Activated CD4-positive, alpha-beta T cell treated with anti-CD3 and anti-CD28 coated beads, Interleukin-2, amount 10 ng/mL, durations not matched to agents 7 days and 5 days (primary cell): ENCODE measurements around the gene TBC1D30. TPM values are rescaled to one million over a fixed set of nuclear protein-coding genes. Genes with fewer than 3 reads are reported as not detected.

Experiments used
- CTCF ChIA-PET: fragments of 350-600 bp; sonication (Branson Sonifier 250); formaldehyde crosslinking; loops from one replicate; lab custom pipeline; 2021; ENCODE audit warnings: antibody characterized with exemption; lab: Charles Lee
- POLR2A ChIA-PET: fragments of 350-600 bp; sonication (Branson Sonifier 250); formaldehyde crosslinking; loops from one replicate; lab custom pipeline; 2021; ENCODE audit warnings: antibody characterized with exemption; lab: Charles Lee
- DNase-seq: peaks from one replicate; pipeline ENCODE4 v3.0.0-alpha.2; 2020
- H3K27ac Mint-ChIP-seq: one replicate; pipeline ENCODE4 v1.8.0; 2021; ENCODE audit warnings: mild to moderate bottlenecking, moderate library complexity, mixed read lengths
- H3K27me3 Mint-ChIP-seq: one replicate; pipeline ENCODE4 v1.8.0; 2021; ENCODE audit warnings: mixed read lengths
- H3K36me3 Mint-ChIP-seq: one replicate; pipeline ENCODE4 v1.8.0; 2021; ENCODE audit warnings: low read depth, mixed read lengths
- H3K4me1 Mint-ChIP-seq: one replicate; pipeline ENCODE4 v1.8.0; 2021; ENCODE audit warnings: mixed read lengths
- H3K4me3 Mint-ChIP-seq: one replicate; pipeline ENCODE4 v1.8.0; 2021; ENCODE audit warnings: mild to moderate bottlenecking, moderate library complexity, mixed read lengths
- H3K9me3 Mint-ChIP-seq: one replicate; pipeline ENCODE4 v1.8.0; 2021; ENCODE audit warnings: mixed read lengths
- total RNA-seq, 2 experiments: library from RNA; stranded (reverse); gene quantifications; one replicate each; pipeline ENCODE4 v1.2.3, GENCODE V29; 2021

Gene TBC1D30
- total RNA-seq, 2 experiments from 2014 or later: 0.19 to 0.20 TPM

GRCh38 chr12:64810831-64811230, 13.6 kb upstream of the TBC1D30 start:
- POLR2A ChIA-PET: no interaction called here
- DNase-seq: no peak
- H3K9me3 Mint-ChIP-seq: no peaks in the 10 kb centered on the region
- peaks cover 41% of the 10 kb centered on the region for H3K27me3 Mint-ChIP-seq
- CTCF ChIA-PET: no interaction called here
- H3K4me3 Mint-ChIP-seq: no peak overlapping the region
- no peak overlapping the region for H3K27ac Mint-ChIP-seq
- H3K4me1 Mint-ChIP-seq: peaks cover 2% of the 10 kb centered on the region
- no peaks in the 10 kb centered on the region for H3K36me3 Mint-ChIP-seq

- no peak for DNase-seq
- ChIA-PET POLR2A (no interaction called here), CTCF (interaction anchor here (0.7 kb wide), 1 partner anchor 317 kb away, joined by 3 read pairs; no protein-coding TSS in a partner anchor)
- no peaks in the 10 kb centered on the region for H3K4me1 Mint-ChIP-seq
- no peak overlapping the region for H3K27ac Mint-ChIP-seq
- H3K4me3 Mint-ChIP-seq: no peak overlapping the region
- H3K27me3 Mint-ChIP-seq: peaks cover 26% of the 10 kb centered on the region
- no peaks in the 10 kb centered on the region for H3K36me3 Mint-ChIP-seq
- no peaks in the 10 kb centered on the region for H3K9me3 Mint-ChIP-seq
Observed at GRCh38 chr12:64813723-64814122, 10.7 kb upstream of the TBC1D30 start.

- DNase-seq: no peak
- H3K27me3 Mint-ChIP-seq: peaks cover 22% of the 10 kb centered on the region
- H3K36me3 Mint-ChIP-seq: no peaks in the 10 kb centered on the region
- POLR2A ChIA-PET: no interaction called here
- H3K4me3 Mint-ChIP-seq: no peak overlapping the region
- CTCF ChIA-PET: interaction anchor here (0.7 kb wide), 1 partner anchor 316 kb away, joined by 3 read pairs; no protein-coding TSS in a partner anchor
- H3K27ac Mint-ChIP-seq: no peak overlapping the region
- H3K9me3 Mint-ChIP-seq: no peaks in the 10 kb centered on the region
- H3K4me1 Mint-ChIP-seq: no peaks in the 10 kb centered on the region
Observed at GRCh38 chr12:64814432-64814831, 10.0 kb upstream of the TBC1D30 start.

- H3K27ac Mint-ChIP-seq: no peak overlapping the region
- ChIA-PET CTCF (no interaction called here), POLR2A (no interaction called here)
- no peak for DNase-seq
- no peaks in the 10 kb centered on the region for H3K36me3 Mint-ChIP-seq
- H3K4me3 Mint-ChIP-seq: no peak overlapping the region
- peaks cover 3% of the 10 kb centered on the region for H3K4me1 Mint-ChIP-seq
- peaks cover 24% of the 10 kb centered on the region for H3K27me3 Mint-ChIP-seq
- no peaks in the 10 kb centered on the region for H3K9me3 Mint-ChIP-seq
Observed at GRCh38 chr12:64819816-64820402, 4.5 kb upstream of the TBC1D30 start.

GRCh38 chr12:64820593-64820992, 3.9 kb upstream of the TBC1D30 start:
- ChIA-PET CTCF (no interaction called here), POLR2A (no interaction called here)
- no peak overlapping the region for H3K4me3 Mint-ChIP-seq
- no peak for DNase-seq
- no peak overlapping the region for H3K27ac Mint-ChIP-seq
- H3K9me3 Mint-ChIP-seq: no peaks in the 10 kb centered on the region
- H3K36me3 Mint-ChIP-seq: no peaks in the 10 kb centered on the region
- H3K27me3 Mint-ChIP-seq: peaks cover 29% of the 10 kb centered on the region
- H3K4me1 Mint-ChIP-seq: peaks cover 6% of the 10 kb centered on the region

GRCh38 chr12:64821116-64821630, 3.3 kb upstream of the TBC1D30 start:
- POLR2A ChIA-PET: no interaction called here
- CTCF ChIA-PET: no interaction called here
- Mint-ChIP-seq H3K4me3 (no peak overlapping the region), H3K27me3 (peaks cover 34% of the 10 kb centered on the region), H3K27ac (no peak overlapping the region), H3K9me3 (no peaks in the 10 kb centered on the region), H3K36me3 (peaks cover 2% of the 10 kb centered on the region), H3K4me1 (peaks cover 10% of the 10 kb centered on the region)
- DNase-seq: no peak

- peaks cover 51% of the 10 kb centered on the region for H3K27me3 Mint-ChIP-seq
- CTCF ChIA-PET: interaction anchor here (1.1 kb wide), 1 partner anchor 43 kb away, joined by 3 read pairs; no protein-coding TSS in a partner anchor
- H3K4me1 Mint-ChIP-seq: peaks cover 13% of the 10 kb centered on the region
- H3K9me3 Mint-ChIP-seq: no peaks in the 10 kb centered on the region
- no peak overlapping the region for H3K27ac Mint-ChIP-seq
- POLR2A ChIA-PET: no interaction called here
- peaks cover 2% of the 10 kb centered on the region for H3K36me3 Mint-ChIP-seq
- no peak for DNase-seq
- H3K4me3 Mint-ChIP-seq: peak overlapping the region; percentile 43
Observed at GRCh38 chr12:64824130-64824499, 332 bp upstream of the TBC1D30 start.

GRCh38 chr12:64825143-64826021, 935 bp downstream of the TBC1D30 start:
- H3K9me3 Mint-ChIP-seq: no peaks in the 10 kb centered on the region
- H3K4me1 Mint-ChIP-seq: peaks cover 13% of the 10 kb centered on the region
- peak overlapping the region; percentile 43 for H3K4me3 Mint-ChIP-seq
- H3K36me3 Mint-ChIP-seq: peaks cover 2% of the 10 kb centered on the region
- H3K27ac Mint-ChIP-seq: no peak overlapping the region
- CTCF ChIA-PET: interaction anchor here (1.1 kb wide), 1 partner anchor 45 kb away, joined by 3 read pairs; no protein-coding TSS in a partner anchor
- peaks cover 54% of the 10 kb centered on the region for H3K27me3 Mint-ChIP-seq
- POLR2A ChIA-PET: interaction anchor here (0.7 kb wide), 1 partner anchor 51 kb away, joined by 6 read pairs; no protein-coding TSS in a partner anchor
- DNase-seq: no peak

GRCh38 chr12:64826234-64826633, 1.8 kb downstream of the TBC1D30 start:
- Mint-ChIP-seq H3K9me3 (no peaks in the 10 kb centered on the region), H3K36me3 (peaks cover 2% of the 10 kb centered on the region), H3K4me1 (peaks cover 13% of the 10 kb centered on the region), H3K27me3 (peaks cover 50% of the 10 kb centered on the region), H3K27ac (no peak overlapping the region), H3K4me3 (no peak overlapping the region)
- ChIA-PET CTCF (no interaction called here), POLR2A (interaction anchor here (0.7 kb wide), 1 partner anchor 50 kb away, joined by 6 read pairs; no protein-coding TSS in a partner anchor)
- peak; percentile 64 for DNase-seq

GRCh38 chr12:64828713-64829112, 4.3 kb downstream of the TBC1D30 start:
- POLR2A ChIA-PET: no interaction called here
- no peak overlapping the region for H3K4me3 Mint-ChIP-seq

GRCh38 chr12:64833928-64834327, 9.5 kb downstream of the TBC1D30 start:
- H3K4me1 Mint-ChIP-seq: no peaks in the 10 kb centered on the region
- no peaks in the 10 kb centered on the region for H3K9me3 Mint-ChIP-seq
- H3K36me3 Mint-ChIP-seq: no peaks in the 10 kb centered on the region
- DNase-seq: no peak
- ChIA-PET POLR2A (no interaction called here), CTCF (no interaction called here)
- no peak overlapping the region for H3K4me3 Mint-ChIP-seq
- peaks cover 11% of the 10 kb centered on the region for H3K27me3 Mint-ChIP-seq
- H3K27ac Mint-ChIP-seq: no peak overlapping the region

More at GRCh38 chr12:64828713-64829112, 4.3 kb downstream of the TBC1D30 start:
- Mint-ChIP-seq H3K27ac (no peak overlapping the region), H3K27me3 (peaks cover 46% of the 10 kb centered on the region), H3K9me3 (no peaks in the 10 kb centered on the region), H3K36me3 (peaks cover 2% of the 10 kb centered on the region), H3K4me1 (peaks cover 13% of the 10 kb centered on the region)
- no peak for DNase-seq
- CTCF ChIA-PET: no interaction called here

- Mint-ChIP-seq H3K36me3 (no peaks in the 10 kb centered on the region), H3K27me3 (peaks cover 4% of the 10 kb centered on the region), H3K9me3 (no peaks in the 10 kb centered on the region), H3K4me3 (no peak overlapping the region), H3K4me1 (no peaks in the 10 kb centered on the region), H3K27ac (no peak overlapping the region)
- ChIA-PET POLR2A (interaction anchor here (0.6 kb wide), 1 partner anchor 902 kb away, joined by 3 read pairs; no protein-coding TSS in a partner anchor), CTCF (interaction anchor here (1.1 kb wide), 1 partner anchor 18 kb away, joined by 4 read pairs; no protein-coding TSS in a partner anchor)
- no peak for DNase-seq
Observed at GRCh38 chr12:64835901-64836300, 11.5 kb downstream of the TBC1D30 start.

- CTCF ChIA-PET: no interaction called here
Observed at GRCh38 chr12:64836856-64837255, 12.4 kb downstream of the TBC1D30 start.

More at GRCh38 chr12:64836856-64837255, 12.4 kb downstream of the TBC1D30 start:
- H3K27me3 Mint-ChIP-seq: peaks cover 7% of the 10 kb centered on the region
- POLR2A ChIA-PET: no interaction called here
- H3K27ac Mint-ChIP-seq: no peak overlapping the region
- no peaks in the 10 kb centered on the region for H3K4me1 Mint-ChIP-seq
- no peak for DNase-seq
- no peaks in the 10 kb centered on the region for H3K36me3 Mint-ChIP-seq
- no peak overlapping the region for H3K4me3 Mint-ChIP-seq
- H3K9me3 Mint-ChIP-seq: no peaks in the 10 kb centered on the region
